GM18861 (cell line): ENCODE results near the gene SDHC.
"Not testable (repeated sequence)": the region's sequence is repeated elsewhere in the genome, so short reads cannot be mapped to it uniquely, and the experiment has no call there.

Experiments used
- ATAC-seq: cut with Tn5 transposase; IDR thresholded peaks from one replicate; pipeline ENCODE4 v1.9.1; 2021; ENCODE audit not compliant: unreplicated experiment

The SDHC gene

DNA sequence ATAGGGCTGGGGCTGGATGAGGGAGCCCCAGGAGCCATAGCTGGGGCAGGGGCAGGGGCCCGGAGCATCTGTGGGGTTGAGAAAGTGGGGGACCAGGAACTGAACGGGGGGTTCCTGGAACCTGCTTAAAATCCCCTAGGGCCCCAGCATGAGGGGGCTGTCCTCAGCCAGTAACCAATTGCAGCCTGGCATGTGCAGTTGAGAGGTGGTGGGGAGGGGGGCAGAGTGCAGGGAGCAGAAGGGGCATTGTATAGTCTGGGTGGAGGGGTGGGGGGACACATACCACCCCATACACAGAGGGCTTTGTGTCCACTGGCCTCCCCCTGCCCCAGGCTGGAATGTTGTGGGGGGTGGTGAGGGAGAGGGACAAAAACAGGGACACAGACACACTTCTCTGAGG, 4.3 kb upstream of the SDHC start, which contains the start of gene MPZ:
Gene MPZ (minus strand): TSS at position 101 of the 400 bp plus-strand sequence. CDS start 63 bp downstream, at position 38.
- no peak for ATAC-seq

DNA sequence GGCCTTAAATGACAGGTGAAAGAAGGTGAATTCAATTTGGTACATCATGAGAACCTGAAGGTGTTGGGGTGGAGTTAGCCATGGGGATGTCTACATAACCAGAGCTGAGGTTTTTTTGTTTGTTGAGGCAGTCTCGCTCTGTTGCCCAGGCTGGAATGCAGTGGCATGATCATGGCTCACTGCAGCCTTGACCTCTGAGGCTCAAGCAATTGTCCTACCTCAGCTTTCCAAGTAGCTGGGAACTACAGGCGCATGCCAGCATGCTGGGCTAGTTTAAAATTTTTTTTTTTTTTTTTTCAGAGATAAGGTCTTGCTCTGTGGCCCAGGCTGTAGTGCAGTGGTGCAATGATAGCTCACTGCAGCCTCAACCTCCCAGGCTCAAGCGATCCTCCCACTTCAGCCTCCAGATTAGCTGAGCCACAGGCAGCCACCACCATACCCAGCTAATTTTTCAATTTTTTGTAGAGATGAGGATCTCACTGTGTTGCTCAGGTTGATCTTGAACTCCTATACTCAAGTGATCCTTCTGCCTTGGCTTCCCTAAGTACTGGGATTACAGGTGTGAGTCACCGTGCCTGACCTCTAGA, 2.5 kb upstream of the SDHC start:
- ATAC-seq: no peak

DNA sequence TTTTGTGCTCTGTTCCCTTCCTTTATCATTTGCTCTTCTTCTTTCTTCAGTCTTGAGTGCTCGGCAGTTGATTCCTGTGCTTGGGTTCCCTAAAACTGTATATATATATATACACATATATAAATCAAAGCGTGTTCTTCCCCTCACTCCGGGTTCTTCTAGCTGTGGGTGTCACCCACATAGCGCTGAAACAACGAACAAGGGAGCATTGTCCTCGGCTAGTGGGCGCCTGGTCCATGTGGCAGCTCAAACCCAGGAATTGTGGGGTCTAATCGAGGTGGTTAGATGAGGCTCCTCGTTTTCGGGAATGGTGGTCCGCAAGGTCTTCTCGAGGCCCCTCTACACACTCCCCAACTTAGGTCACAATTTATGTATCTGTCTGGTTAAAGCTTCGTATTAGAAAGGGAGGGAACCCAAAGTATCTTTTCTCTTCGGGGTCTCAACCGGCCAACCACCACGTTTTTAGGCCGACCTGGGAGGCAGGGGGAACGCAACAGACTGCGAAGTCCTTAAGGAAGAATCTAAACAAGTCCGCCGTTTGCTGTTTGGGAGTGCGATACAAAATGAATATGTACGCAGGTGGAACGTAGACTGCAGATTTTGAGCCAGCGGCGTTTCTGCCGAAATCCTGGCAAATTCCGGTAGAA, 504 bp upstream of the SDHC start:
- no peak for ATAC-seq

DNA sequence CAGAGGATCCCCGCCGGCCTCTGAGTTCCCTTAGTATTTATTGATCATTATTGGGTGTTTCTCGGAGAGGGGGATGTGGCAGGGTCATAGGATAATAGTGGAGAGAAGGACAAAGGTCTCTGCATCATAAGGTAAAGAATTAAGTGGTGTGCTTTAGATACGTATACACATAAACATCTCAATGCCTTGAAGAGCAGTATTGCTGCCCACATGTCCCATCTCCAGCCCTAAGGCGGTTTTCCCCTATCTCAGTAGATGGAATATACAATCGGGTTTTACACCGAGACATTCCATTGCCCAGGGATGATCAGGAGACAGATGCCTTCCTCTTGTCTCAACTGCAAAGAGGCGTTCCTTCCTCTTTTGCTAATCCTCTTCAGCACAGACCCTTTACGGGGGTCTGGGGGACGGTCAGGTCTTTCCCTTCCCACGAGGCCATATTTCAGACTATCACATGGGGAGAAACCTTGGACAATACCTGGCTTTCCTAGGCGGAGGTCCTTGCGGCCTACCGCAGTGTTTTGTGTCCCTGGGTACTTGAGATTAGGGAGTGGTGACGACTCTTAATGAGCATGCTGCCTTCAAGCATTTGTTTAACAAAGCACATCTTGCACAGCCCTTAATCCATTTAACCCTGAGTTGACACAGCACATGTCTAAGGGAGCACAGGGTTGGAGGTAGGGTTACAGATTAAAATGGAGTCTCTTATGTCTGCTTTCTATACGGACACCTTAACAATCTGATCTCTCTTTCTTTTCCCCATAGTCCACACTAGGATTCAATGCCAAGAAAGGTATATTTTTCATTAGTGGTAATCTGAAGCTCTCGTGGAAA, 1.9 kb downstream of the SDHC start:
- ATAC-seq: not testable (repeated sequence)

DNA sequence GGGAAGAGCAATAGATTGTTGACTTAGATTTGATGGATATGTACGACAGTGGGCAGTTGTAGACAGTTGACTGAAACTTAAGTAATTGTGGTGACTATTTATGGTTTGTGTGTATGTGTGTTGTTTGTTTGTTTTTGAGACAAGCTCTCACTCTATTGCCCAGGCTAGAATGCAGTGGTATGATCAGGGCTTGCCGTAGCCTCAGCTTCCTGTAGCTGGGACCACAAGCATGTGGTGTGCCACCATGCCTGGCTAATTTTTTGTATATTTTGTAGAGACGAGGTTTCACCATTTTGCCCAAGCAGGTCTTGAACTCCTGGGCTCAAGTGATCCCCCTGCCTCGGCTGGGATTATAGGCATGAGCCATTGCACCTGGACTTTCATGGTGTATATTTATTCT, 9.8 kb downstream of the SDHC start:
- ATAC-seq: no peak

DNA sequence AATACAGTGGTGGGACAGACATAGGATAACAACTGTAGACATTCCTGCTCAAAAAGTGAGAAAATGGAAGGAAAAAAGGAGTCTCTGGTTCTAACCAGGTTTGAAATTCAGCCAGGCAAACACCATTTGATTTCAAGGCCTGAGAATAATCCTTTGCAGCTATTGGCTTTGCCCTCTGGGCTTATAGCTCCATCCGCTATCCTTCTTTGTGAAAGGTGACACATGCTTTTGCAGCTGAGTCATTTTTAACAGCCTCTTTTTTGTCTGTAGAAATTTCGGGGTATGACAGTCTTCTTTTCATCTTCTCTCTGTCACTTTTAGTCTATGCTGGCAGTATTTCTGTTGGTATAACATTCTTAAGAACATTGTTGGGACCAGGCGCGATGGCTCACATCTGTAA, 16.2 kb downstream of the SDHC start:
- no peak for ATAC-seq

DNA sequence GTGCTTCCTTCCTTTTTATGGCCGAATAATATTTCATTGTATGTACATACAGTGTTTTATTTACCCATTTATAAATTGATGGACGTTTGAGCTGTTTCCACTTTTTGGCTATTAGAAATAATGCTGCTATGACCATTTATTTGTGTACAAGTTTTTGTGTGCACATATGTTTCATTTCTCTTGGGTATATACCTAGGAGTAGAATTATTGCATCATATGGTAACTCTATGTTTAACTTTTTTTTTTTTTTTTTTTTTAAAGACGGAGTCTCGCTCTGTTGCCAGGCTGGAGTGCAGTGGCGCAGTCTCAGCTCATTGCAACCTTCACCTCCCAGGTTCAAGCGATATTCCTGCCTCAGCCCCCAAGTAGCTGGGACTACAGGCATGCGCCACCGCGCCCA, 19.0 kb downstream of the SDHC start:
- no peak for ATAC-seq

DNA sequence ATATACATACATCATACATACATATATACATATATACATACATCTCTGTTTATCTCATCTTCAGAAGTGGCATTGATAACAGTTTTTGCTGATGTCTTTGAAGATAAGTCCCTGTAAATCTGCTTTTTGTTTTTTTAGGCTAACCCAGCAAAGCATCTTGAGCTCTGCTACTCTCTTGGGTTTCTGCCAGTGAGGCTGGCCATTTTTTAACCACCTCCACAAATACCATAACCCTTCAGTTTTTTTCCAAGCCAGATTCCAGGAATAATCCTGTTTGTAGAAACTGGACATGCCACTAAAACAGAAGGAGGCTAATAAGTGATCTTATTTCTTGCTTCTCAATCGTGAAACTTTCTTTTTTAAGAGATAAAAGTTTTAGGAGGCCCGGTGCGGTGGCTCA, 21.6 kb downstream of the SDHC start:
- ATAC-seq: no peak

DNA sequence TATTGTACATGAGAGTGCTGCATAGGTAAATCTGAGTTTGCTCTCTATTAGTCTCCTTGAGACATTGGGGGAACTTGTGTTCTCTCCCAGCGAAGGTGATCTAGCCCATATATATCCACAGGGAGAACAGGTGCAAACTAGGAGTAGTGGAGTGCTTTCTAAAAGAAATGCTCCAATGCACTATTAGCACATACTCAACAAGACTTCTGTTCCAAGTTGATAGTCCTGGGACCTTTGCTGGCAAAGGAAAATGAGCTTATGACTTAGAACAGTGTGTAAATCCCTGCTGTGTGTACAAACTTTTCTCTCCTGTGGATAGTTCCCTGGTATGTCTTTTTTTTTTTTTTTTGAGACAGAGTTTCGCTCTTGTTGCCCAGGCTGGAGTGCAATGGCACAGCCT, 28.0 kb downstream of the SDHC start:
- ATAC-seq: no peak

DNA sequence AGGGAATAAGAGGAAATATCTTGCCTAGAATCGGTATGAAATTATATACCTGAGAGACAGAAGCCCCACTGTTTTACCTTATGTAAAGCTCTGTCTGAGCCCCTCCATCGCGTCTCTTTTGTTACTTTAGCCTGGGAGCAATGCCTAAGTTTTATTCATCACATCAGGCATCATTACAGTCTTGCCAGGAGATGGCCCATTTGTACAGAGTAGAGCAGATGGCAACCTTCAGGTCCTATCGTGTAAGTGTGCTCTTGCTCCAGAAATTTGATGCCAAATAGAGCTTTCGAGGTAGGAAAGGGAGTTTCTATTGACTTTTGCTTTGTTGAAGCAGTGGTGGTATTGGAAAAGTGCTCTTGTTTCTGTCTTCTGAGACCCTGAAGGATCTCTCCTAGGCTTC, 28.6 kb downstream of the SDHC start:
- no peak for ATAC-seq

DNA sequence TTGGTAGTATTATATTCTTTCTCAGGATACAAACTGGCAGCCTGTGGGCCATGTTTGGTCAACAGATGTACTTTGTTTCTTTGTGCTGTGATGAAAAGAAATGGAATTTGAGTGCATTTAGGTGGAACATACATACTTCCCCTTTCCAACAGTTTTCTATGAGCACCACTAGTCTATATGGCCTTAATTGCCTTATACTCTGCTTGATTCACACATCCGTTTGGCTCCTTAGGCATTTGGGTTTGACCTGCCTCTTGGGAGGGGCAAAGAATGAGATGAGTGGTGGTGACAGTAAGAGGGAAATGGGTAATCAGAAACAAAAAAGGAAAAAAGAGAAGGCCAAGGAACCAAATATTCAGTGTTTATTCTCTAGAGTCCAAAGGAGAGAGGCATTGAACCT, 36.5 kb downstream of the SDHC start:
- ATAC-seq: no peak

DNA sequence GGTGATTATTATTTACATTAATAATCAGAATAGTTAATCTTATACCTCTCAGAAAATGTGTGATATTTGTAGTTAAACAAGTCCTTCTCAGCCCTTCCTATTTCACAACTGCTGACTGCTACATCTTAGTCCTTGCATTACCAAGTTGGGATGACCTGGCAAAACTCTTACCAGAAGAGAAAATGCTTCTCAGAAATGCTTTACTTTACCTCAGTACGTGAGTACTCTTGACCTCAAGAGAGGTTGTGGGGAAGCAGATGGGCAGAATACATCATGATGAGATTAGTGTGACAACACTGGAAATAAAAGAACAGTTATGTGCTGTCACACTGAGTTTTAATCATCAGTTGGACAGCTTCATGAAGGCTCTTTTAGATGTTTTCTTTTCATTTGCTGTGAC, 37.3 kb downstream of the SDHC start:
- ATAC-seq: no peak

DNA sequence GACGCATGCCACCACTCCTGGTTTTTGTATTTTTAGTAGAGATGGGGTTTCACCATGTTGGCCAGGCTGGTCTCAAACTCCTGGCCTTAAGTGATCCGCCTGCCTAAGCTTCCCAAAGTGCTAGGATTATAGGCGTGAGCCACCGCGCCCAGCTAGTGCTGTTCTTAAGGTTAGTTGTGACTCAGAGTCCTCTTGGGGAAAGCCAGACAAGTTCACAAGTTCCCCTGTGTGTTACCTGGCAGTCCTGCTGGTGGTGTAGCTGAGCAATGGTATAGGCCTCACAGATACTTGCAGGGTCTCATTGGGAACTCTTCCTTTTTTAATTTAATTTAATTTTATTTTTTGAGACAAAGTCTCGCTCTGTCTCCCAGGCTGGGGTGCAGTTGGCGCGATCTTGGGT, 42.9 kb downstream of the SDHC start:
- no peak for ATAC-seq

DNA sequence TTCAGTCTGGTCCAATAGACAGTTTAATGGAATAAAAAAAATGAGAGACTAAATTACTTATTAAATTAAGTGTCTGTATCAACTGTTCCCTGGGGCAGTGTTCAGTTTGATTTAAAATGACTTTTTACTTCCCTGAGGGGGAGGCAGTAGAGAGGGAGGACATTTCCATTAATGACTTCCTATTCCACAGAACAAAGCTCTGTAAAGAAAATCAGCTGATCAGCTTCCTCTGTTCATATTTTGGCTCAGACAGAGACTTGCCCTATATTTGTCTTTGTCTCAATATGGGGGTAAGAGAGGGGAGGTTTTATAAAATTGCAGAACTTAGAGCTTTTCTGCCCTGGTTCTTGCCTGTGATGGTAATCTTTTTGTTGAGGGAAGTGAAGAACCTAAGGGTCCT, 45.1 kb downstream of the SDHC start:
- ATAC-seq: no peak

DNA sequence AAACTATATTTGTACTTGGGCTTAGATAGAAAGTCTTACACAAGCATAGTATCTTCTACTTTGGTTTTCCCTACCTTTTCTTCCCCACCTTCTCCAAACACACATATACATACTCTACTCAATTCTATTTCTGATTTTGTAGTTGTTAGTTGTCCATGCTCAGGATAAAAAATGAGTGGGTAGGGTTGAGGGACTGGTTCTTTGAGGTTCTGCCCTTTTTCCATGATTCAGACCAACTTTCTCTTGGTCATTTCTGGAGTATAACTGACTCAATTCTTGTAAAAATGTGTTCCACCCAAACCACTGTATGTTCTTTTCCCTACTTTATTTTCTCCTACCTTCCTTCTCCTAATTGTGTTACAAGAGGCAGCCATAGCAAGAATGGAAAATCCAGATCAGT, 50.2 kb downstream of the SDHC start:
- ATAC-seq: no peak

DNA sequence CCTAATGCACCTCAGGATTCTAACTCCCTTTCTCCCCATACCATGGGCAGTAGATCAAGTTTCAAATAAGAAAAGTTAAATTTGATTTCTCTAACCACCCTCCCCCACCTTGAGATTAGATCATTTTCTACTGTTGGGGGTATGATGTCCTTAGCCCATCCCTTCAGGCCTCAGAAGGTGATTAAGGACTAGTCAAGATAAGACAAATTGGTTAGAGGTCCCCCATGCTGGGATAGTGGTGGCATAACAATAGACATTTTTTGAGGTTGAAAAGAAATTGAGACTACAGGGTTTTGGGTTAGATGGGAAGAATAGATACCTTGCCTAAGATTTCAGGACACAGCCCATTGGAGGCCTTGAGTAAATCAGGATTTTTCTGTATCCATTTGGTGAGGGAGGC, 51.0 kb downstream of the SDHC start:
- no peak for ATAC-seq

DNA sequence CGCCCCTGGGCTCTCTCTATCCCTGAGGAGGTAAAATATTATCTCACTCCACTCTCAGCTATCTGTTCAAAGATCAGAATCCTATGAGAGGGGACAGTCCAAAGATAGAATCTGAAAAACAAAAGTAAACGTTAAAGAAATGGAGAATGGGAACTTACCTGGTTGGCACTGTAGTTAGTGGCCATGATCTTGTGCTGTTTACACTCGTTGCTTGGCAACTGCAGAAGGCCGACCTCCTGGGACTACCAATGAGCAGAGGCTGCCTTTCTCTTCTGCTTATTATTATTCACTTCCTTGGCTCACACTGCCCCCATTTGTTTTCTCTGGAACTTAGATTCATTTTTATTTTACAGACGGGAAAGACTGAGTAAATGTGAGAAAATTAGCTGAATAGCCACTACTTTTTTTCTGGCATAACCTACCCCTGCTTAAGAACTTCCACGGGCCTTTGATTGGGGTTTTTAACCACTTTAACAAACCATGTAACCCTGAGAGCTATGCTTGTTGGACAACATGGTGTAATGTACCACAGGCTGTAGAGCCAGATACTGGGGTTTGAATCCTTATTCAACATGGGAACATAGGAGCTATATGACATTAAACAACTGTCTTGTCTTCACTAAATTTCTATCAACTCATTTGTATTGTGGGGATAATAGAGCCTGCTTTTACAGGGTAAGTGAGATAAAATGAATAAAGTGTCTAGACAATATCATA, 53.7 kb downstream of the SDHC start, which contains the start of gene CFAP126:
Gene CFAP126 (minus strand): TSS at position 193 of the 717 bp plus-strand sequence. CDS start 8 bp downstream, at position 185.
- peak; percentile 96 for ATAC-seq

DNA sequence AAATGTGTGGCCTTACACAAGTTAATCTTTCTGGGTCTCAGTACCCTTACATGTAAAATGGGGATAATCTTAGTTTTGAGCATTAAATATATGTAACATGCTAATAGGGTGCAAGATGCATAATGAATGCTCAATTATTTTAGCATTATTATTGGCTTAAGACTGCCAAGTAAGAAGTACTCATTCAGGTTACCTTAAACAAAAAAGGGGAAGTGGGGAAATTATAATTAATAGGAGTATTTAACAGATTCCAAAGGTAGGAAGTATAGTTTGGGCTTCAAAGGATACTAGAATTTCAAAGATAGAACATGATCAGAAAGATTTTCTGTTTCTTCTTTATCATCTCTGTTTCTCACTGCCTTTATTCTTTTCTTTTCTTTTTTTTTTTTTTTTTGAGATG, 59.3 kb downstream of the SDHC start:
- ATAC-seq: no peak

DNA sequence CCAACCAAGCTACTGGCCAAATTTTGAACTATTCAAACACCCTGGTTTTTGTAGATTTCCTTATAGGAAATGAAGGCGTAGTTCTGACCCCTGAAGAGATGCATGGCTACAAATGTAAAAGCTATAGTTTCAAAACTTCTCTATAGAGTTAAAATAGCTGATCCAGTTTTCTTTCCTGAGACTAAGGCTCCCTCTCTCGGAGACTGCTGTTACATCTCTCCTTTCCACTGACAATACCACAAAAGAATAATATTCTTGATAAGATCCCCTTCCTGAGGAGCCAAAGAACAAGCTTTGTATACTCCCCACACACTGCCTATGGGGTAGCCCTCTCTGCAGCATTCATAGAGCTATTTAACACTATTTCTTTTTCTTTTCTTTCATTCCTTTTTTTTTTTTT, 60.2 kb downstream of the SDHC start:
- ATAC-seq: no peak

DNA sequence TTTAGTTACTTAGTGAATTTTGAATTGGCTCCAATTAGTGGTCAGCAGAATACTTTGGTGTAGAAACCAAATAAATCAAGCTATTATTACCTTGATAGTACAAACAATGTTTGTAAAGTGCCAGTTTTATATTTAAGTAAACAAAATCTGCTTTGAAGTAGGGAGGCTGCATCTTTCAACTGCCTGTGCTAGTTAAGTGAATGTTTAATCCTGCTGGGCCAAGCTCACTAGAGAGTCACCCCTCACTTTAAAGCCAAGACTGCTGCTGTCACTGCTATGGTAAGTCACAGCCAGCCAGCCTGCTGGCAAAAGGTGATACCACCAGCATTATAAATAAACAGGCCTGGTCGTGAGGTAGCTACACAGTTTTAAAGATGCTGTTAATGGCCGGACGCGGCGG, 63.8 kb downstream of the SDHC start:
- no peak for ATAC-seq

DNA sequence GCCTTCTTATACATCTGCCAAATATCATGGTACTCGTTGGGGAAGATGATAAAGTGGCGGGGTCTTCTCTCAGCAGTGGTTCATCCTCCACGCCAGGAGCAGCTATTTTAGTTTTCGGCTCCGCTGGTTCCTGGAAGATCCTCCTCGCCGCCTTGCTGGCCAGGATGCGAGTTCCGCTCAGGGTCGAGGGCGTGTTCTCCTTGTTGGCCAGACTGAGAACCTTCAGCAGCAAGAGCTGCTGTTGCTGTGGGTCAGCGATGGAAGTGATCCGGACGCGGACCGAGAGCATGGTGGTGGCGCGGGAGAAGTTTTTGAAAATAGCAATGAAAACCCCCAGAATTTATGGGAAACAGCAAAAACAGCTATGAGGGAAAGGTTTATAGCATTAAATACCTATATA, 64.9 kb downstream of the SDHC start:
- no peak for ATAC-seq
